Stimulated activated naive CD8-positive, alpha-beta T cell treated with anti-CD3 and anti-CD28 coated beads, Interleukin-15, amount 100 ng/mL, for 72 hours (primary cell): ENCODE results near the gene ADK.
"Not testable (repeated sequence)": the region's sequence is repeated elsewhere in the genome, so short reads cannot be mapped to it uniquely, and the experiment has no call there.

Source experiments
- ATAC-seq: fragments of 150-1000 bp; cut with Tn5 transposase; 2 replicates; pipeline ENCODE4 v1.10.0; 2021; ENCODE audit warnings: mild to moderate bottlenecking, moderate library complexity
- DNase-seq, 2 donors: peaks; one replicate each; pipeline ENCODE4 v3.0.0; 2021 to 2022
- H3K27ac Mint-ChIP-seq, 2 donors: one replicate each; pipeline ENCODE4 v1.8.0; 2022; ENCODE audit warnings: mild to moderate bottlenecking in 2 of 2, mixed read lengths in 2 of 2, moderate library complexity in 2 of 2
- H3K27me3 Mint-ChIP-seq: one replicate; pipeline ENCODE4 v1.8.0; 2022; ENCODE audit warnings: mixed read lengths
- H3K4me1 Mint-ChIP-seq: one replicate; pipeline ENCODE4 v1.8.0; 2022; ENCODE audit warnings: mild to moderate bottlenecking, mixed read lengths
- H3K4me3 Mint-ChIP-seq, 2 donors: one replicate each; pipeline ENCODE4 v1.8.0; 2022; ENCODE audit warnings: mild to moderate bottlenecking in 2 of 2, mixed read lengths in 2 of 2, moderate library complexity in 1 of 2
- H3K9me3 Mint-ChIP-seq, 2 donors: one replicate each; pipeline ENCODE4 v1.8.0; 2022; ENCODE audit warnings: mixed read lengths in 2 of 2

ADK gene

GRCh38 chr10:74282151-74282847 is 131.3 kb downstream of the ADK start:
- Mint-ChIP-seq H3K27ac (no peak overlapping the region), H3K27me3 (no peaks in the 10 kb centered on the region), H3K9me3 (peaks cover 9 to 14% of the 10 kb centered on the region in 2 donors), H3K4me3 (no peak overlapping the region), H3K4me1 (peaks cover 11% of the 10 kb centered on the region)
- no peak for DNase-seq
- no peak for ATAC-seq

GRCh38 chr10:74282848-74283210 is 131.8 kb downstream of the ADK start:
- no peak for DNase-seq
- Mint-ChIP-seq H3K9me3 (peaks cover 9 to 14% of the 10 kb centered on the region in 2 donors), H3K4me3 (no peak overlapping the region), H3K27ac (no peak overlapping the region), H3K4me1 (peaks cover 11% of the 10 kb centered on the region), H3K27me3 (no peaks in the 10 kb centered on the region)
- no peak for ATAC-seq

- H3K27ac Mint-ChIP-seq: no peak overlapping the region
- no peak for DNase-seq
- H3K4me1 Mint-ChIP-seq: peaks cover 17% of the 10 kb centered on the region
- H3K9me3 Mint-ChIP-seq: peaks cover 9 to 14% of the 10 kb centered on the region in 2 donors
- ATAC-seq: no peak
- H3K27me3 Mint-ChIP-seq: no peaks in the 10 kb centered on the region
- H3K4me3 Mint-ChIP-seq: no peak overlapping the region
Measured at GRCh38 chr10:74289188-74289587, 138.2 kb downstream of the ADK start.

- ATAC-seq: no peak
- H3K27me3 Mint-ChIP-seq: no peaks in the 10 kb centered on the region
- H3K9me3 Mint-ChIP-seq: peaks cover 3 to 6% of the 10 kb centered on the region in 2 donors
- no peak overlapping the region for H3K27ac Mint-ChIP-seq
- H3K4me1 Mint-ChIP-seq: peaks cover 13% of the 10 kb centered on the region
- DNase-seq: no peak
- peak overlapping the region in 1 of 2 donors; percentile 52 for H3K4me3 Mint-ChIP-seq
Measured at GRCh38 chr10:74289951-74290350, 138.9 kb downstream of the ADK start.

GRCh38 chr10:74290708-74291107 is 139.7 kb downstream of the ADK start:
- DNase-seq: no peak
- no peak overlapping the region for H3K4me3 Mint-ChIP-seq
- peaks cover 0 to 4% of the 10 kb centered on the region in 2 donors for H3K9me3 Mint-ChIP-seq
- peaks cover 13% of the 10 kb centered on the region for H3K4me1 Mint-ChIP-seq
- no peak overlapping the region for H3K27ac Mint-ChIP-seq
- no peaks in the 10 kb centered on the region for H3K27me3 Mint-ChIP-seq
- no peak for ATAC-seq

GRCh38 chr10:74292871-74293427 is 141.9 kb downstream of the ADK start:
- Mint-ChIP-seq H3K27ac (no peak overlapping the region), H3K9me3 (peaks cover 0 to 5% of the 10 kb centered on the region in 2 donors), H3K4me1 (peaks cover 13% of the 10 kb centered on the region), H3K4me3 (no peak overlapping the region), H3K27me3 (no peaks in the 10 kb centered on the region)
- ATAC-seq: no peak
- no peak for DNase-seq

- H3K27ac Mint-ChIP-seq: no peak overlapping the region
- DNase-seq: no peak
- H3K4me1 Mint-ChIP-seq: peaks cover 13% of the 10 kb centered on the region
- peaks cover 0 to 5% of the 10 kb centered on the region in 2 donors for H3K9me3 Mint-ChIP-seq
- no peaks in the 10 kb centered on the region for H3K27me3 Mint-ChIP-seq
- ATAC-seq: no peak
- H3K4me3 Mint-ChIP-seq: no peak overlapping the region
Measured at GRCh38 chr10:74293686-74294371, 142.8 kb downstream of the ADK start.

GRCh38 chr10:74297389-74298080 is 146.5 kb downstream of the ADK start:
- Mint-ChIP-seq H3K9me3 (peaks cover 0 to 5% of the 10 kb centered on the region in 2 donors), H3K4me1 (peaks cover 4% of the 10 kb centered on the region), H3K27me3 (no peaks in the 10 kb centered on the region), H3K4me3 (no peak overlapping the region), H3K27ac (no peak overlapping the region)
- no peak for DNase-seq
- no peak for ATAC-seq

- not testable (repeated sequence) for H3K4me3 Mint-ChIP-seq, ATAC-seq, H3K27me3 Mint-ChIP-seq, H3K4me1 Mint-ChIP-seq, DNase-seq, H3K9me3 Mint-ChIP-seq
- H3K27ac Mint-ChIP-seq: peak overlapping the region in 1 of 2 donors; percentile 67
Measured at GRCh38 chr10:74300074-74300621, 149.1 kb downstream of the ADK start.

GRCh38 chr10:74300666-74301065 is 149.6 kb downstream of the ADK start:
- Mint-ChIP-seq H3K27me3 (no peaks in the 10 kb centered on the region), H3K27ac (no peak overlapping the region)
- ATAC-seq: no peak

GRCh38 chr10:74305730-74306129 is 154.7 kb downstream of the ADK start:
- DNase-seq: no peak
- peaks cover 17% of the 10 kb centered on the region for H3K4me1 Mint-ChIP-seq
- H3K27ac Mint-ChIP-seq: peak overlapping the region in 1 of 2 donors; percentile 72
- ATAC-seq: no peak
- no peaks in the 10 kb centered on the region for H3K27me3 Mint-ChIP-seq
- no peak overlapping the region for H3K4me3 Mint-ChIP-seq
- no peaks in the 10 kb centered on the region for H3K9me3 Mint-ChIP-seq

More at GRCh38 chr10:74300666-74301065, 149.6 kb downstream of the ADK start:
- DNase-seq: no peak
- Mint-ChIP-seq H3K9me3 (peaks cover 0 to 2% of the 10 kb centered on the region in 2 donors), H3K4me3 (no peak overlapping the region), H3K4me1 (peaks cover 6% of the 10 kb centered on the region)

- Mint-ChIP-seq H3K27me3 (no peaks in the 10 kb centered on the region), H3K4me1 (peaks cover 17% of the 10 kb centered on the region), H3K9me3 (no peaks in the 10 kb centered on the region), H3K27ac (no peak overlapping the region), H3K4me3 (no peak overlapping the region)
- DNase-seq: no peak
- no peak for ATAC-seq
Measured at GRCh38 chr10:74306227-74306982, 155.4 kb downstream of the ADK start.

GRCh38 chr10:74307061-74307651 is 156.1 kb downstream of the ADK start:
- ATAC-seq (no peak), DNase-seq (no peak)
- Mint-ChIP-seq H3K4me3 (no peak overlapping the region), H3K27me3 (no peaks in the 10 kb centered on the region), H3K4me1 (peaks cover 17% of the 10 kb centered on the region), H3K27ac (no peak overlapping the region), H3K9me3 (no peaks in the 10 kb centered on the region)

GRCh38 chr10:74310652-74311257 is 159.7 kb downstream of the ADK start:
- Mint-ChIP-seq H3K27ac (no peak overlapping the region), H3K9me3 (no peaks in the 10 kb centered on the region), H3K4me1 (peaks cover 16% of the 10 kb centered on the region), H3K4me3 (no peak overlapping the region), H3K27me3 (no peaks in the 10 kb centered on the region)
- ATAC-seq: no peak
- DNase-seq: no peak
